ENCODE data around the gene RSPH3.
"Not testable (repeated sequence)": the region's sequence is repeated elsewhere in the genome, so short reads cannot be mapped to it uniquely, and the experiment has no call there.

Gene RSPH3

DNA sequence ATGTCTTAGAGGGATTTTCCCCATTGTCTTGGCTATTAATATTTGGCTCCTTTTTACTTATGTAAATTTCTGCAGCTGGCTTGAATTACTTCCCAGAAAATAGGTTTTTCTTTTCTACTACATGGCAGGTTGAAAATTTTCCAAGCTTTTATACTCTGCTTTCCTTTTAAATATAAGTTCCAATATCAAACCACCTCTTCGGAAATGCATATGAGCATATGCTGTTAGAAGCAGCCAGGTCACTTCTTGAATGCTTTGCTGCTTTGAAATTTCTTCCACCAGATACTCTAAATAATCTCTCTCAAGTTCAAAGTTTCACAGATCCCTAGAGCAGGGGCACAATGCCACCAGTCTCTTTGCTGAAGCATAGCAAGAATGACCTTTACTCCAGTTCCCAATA, 25.2 kb upstream of the RSPH3 start:
- not testable (repeated sequence) for DNase-seq (ENCODE audit: low spot score)

DNA sequence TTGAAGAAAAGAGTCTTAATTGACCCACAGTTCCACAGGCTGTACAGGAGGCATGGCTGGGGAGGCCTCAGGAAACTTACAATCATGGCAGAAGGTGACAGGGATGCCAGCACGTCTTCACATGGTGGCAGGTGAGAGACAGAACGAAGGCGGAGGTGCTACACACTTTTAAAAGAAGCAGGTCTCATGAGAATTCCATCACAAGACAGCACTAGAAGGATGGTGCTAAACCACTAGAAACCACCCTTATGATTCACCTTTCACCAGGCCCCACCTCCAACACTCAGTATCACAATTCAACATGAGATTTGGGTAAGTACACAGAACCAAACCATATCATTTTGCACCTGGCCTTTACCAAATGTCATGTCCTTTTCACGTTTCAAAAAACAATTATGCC, 23.9 kb upstream of the RSPH3 start:
- DNase-seq (ENCODE audit: low spot score), result no peak

DNA sequence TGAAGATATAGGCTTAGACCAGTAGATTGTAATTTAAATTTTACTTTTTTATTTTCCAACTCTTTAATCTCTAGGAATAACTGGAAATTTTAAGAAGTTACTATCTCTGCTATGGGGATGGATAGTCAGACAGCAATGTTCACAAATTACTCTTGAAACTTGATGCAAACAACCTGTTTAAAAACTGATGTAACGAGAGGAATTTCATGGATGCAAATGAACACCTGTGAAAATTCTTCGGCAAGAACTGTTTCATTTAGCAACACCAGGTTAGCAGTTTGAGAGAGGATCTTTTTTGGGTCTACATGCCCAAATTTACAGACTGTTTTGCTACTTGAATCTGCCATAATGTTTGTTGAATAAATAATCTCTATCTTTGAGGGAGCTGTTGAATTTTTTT, 20.0 kb upstream of the RSPH3 start:
- DNase-seq (ENCODE audit: low spot score), result no peak

DNA sequence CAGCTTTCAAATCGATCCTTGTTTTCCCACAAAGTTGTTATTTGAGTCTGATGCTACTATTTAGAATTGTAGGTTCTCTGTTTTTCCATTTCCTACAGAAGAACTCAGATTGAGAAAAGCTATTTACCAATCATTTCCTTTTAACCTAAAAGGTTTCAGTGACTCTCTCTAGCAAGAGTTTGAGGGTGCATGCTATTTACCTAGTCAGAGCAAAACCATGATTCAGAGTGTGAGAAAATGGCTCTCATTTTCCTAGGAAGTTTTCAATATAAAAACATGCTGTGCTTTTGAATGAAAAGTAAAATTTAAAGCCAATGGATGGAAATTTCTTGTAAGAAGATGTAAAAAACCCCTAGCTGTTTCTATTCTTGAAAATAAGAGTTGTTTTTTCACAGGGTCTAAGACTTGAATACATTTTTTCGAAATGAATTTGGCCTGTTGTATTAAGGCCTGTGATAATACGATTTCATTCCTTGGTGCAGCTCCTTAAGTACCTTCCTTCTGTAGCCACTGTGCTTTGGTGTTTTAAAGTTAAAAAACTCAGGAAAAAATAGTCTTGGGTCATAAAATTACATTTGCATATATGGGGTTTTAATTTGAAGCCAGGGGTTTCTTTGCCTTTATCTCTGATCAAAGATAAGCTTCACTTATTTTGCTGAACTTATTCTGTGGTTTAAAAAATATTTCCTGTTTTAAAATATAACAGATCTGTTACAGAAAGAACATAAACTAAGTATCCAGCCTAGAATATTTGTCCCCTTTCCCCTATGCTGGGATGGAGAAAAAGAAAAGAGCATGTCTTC, 18.0 kb upstream of the RSPH3 start:
- DNase-seq (ENCODE audit: low spot score), result no peak

DNA sequence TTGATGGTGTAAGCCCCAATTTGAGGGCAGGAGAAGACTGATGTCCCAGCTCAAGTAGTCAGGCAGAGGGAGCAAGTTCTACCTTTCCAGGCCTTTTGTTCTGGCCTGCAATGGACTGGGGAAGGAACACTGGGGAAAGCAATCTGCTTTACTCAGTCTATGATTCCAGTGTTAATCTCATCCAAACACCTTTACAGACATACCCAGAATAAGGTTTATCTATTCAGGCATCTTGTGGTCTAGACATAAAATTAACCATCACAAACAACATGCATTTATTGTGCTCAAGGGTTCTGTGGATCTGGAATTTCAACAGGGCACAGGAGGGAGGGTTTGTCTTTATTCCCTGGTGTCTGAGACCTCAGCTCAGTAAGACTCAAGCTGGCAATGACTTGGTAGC, 14.4 kb upstream of the RSPH3 start:
- DNase-seq (ENCODE audit: low spot score), result no peak

DNA sequence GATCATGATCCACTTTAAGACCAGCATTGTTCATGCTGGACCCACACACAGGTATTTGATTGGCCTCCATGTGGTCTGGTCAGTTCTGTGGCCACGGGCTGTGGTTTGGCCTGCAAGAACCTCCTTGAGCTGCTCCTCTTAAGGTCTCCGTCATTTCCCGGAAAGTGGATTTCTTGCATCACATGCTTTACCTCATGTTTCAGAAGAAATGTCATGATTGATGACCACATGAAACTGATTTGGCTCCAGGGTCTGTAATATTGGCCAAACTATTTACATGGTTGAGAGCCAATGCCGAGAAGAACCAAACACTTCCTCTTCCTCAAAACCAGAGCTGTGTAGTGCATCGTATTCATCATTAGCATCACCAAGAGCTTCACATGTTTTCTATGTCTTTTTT, 13.2 kb upstream of the RSPH3 start:
- DNase-seq (ENCODE audit: low spot score), result no peak

DNA sequence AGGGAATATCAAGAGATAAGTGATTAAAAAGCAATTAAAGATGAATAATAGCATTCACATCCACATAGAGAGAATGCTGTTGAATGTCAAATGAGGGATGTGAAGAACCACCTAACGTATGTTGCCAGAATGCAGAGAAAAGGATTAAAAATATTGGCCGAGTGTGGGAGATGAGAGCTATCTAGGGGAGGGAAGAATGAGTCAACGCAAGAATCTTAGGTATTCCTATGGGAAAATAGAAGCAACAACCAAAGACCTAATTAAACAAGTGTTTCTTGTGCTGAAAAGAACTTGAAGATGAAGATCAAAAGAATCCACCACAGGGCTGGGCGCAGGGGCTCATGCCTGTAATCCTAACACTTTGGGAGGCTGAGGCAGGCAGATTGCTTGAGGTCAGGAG, 12.2 kb upstream of the RSPH3 start:
- DNase-seq (ENCODE audit: low spot score), result no peak

DNA sequence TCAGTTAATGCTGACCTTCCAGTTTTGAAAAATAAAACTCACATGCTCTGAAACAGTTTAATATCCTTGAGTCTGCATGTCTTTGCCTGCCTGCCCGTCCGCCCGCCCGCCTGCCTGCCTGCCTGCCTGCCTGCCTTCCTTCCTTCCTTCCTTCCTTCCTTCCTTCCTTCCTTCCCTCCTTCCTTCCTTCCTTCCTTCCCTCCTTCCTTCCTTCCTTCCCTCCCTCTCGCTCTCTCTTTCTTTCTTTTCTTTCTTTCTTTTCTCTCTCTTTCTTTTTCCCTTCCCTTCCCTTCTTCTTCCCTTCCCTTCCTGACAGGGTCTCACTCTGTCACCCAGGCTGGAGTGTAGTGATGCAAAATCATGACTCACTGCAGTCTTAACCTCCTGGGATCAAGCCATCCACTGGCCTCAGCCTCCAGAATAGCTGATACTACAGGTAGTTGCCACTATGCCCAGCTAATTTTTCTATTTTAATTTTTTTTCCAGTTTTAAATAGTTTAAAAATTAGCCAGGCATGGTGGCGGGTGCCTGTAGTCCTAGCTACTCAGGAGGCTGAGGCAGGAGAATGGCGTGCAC, 10.1 kb upstream of the RSPH3 start:
- not testable (repeated sequence) for DNase-seq (ENCODE audit: low spot score)

DNA sequence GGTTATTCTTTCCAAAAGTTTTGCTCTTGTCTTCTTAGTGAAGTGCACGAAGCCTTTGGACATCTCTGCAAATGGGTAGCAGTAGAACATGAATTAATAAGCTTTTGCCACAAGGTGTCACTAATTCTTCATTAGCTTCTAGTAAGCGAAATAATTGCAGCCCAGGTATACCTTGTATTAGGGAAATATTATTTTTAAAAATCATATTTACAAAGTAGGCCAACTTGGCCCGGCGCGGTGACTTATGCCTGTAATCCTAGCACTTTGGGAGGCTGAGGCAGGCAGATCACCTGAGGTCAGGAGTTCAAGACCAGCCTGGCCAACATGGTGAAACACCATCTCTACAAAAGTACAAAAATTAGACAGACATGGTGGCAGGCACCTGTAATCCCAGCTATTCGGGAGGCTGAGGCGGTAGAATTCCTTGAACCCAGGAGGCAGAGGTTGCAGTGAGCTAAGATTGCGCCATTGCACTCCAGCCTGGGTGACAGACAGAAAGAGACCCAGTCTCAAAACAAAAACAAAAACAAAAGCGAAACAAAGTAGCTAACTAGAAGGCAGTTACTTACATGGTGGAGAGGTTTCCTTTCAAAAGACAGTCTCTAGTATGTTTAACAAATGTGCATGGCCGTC, 8.8 kb upstream of the RSPH3 start:
- no peak for DNase-seq (ENCODE audit: low spot score)

DNA sequence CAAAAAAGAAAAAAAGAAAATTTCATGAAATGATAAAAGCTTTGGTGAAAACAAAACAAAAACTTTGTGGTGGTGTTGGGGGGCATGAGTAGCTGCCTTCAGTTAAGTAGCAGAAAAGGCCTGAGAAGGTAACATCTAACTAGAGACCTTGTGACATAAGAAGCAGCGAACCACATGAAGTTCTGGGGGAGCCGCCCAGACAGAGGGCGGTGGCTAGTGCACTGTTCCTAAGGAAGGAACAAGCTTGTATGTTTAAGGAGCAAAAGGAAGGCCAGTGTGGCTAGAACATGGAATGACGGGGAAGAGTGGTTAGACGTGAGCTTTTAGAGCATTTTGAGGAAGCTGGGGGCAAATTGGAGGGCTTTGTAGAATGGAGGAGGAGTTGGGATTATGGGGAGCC, 7.5 kb upstream of the RSPH3 start:
- no peak for DNase-seq (ENCODE audit: low spot score)

DNA sequence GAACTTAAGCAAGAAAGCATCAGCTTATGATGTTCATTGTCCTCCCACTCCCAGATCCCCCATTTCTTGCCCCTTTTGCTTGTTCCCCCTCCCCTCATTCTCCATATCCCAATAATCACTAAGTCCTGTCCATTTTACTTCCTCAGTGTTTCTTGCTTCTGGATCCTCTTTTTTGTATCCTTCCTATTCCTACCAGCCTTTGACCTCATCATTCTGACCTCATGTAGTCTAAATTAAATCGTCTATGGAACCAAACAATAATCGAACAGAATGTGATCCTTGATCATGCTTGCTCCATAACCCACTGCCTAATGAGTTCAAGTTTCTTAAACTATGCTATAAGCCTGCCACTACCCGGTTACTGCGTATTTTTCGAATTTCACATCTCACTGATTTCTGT, 5.4 kb upstream of the RSPH3 start:
- no peak for DNase-seq (ENCODE audit: low spot score)

DNA sequence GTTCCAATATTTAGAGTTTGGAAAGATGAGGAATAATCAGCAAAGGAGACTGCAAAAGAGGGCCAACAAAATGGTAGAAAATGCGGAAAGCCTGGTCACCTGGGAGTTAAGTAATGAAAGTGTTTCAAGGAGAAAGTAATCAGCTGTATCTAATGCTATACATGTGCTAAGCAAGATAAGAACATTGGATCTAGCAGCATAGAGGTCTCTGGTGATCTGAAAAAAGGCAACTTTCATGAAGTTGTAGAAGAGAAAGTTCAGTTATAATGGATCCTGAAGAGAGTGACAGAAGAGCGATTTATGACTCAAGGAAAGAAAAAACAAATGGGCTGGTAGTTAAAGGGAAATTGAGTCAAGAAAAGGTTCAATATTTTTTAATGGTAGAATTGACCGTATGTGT, 4.6 kb upstream of the RSPH3 start:
- DNase-seq (ENCODE audit: low spot score), result no peak

DNA sequence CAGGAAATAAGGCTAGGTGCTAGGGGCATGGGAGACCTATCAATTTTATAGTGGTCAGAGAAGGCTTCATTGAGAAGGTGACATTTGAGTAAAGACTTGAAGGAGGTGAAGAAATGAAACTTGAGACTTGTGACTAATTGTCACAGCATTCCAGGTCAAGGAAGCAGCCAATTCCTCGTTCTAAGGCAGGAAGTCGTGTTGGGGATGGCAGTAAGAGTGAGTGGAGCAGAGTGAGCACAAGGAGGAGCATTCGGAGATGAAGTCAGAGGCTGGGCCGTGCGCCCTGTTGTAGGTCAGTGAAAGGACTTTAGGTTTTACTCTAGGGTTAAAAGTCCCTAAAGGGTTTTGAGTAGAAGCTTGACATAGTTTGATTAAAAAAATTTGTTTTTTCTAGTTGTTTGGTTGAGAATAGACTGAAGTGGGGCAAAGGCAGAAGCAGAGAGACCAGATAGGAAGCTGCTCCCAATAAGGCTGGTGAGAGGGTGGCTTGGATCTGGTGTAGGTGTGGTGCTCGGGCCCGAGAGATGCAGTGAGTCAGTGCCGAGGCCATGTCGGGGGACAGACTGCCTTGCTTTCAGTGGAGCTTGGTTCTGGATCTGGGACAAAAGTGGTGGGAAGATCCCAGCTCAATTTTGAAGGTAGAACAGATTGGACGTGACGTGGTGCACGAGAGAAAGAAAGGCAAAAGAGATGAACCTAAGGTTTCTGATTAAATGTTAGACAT, 2.6 kb upstream of the RSPH3 start:
- no peak for DNase-seq (ENCODE audit: low spot score)

DNA sequence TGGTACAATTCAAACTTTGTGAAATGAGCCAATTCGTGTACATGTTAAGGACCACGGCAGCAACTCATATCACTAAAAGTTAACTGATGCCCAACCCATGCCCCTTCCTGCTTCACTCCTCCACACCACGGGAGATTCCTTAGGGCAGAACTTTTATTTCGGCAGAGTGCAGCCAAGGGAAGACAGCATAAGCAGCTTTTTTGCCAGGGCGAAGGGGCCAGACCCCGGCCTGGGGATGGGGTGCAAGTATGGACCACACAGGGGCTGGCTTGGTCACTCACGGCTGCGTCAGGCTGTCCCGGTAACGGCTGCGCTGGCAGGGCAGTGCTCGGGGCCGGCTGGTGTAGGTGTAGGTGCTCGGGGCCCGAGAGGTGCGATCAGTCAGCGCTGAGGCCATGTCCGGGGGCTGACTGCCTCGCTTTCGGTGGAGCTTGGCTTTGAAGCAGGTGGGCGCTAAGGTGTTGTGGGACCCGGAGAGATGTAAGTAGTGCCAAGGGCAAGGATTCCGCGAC, 792 bp downstream of the RSPH3 start:
- DNase-seq (ENCODE audit: low spot score), result no peak

DNA sequence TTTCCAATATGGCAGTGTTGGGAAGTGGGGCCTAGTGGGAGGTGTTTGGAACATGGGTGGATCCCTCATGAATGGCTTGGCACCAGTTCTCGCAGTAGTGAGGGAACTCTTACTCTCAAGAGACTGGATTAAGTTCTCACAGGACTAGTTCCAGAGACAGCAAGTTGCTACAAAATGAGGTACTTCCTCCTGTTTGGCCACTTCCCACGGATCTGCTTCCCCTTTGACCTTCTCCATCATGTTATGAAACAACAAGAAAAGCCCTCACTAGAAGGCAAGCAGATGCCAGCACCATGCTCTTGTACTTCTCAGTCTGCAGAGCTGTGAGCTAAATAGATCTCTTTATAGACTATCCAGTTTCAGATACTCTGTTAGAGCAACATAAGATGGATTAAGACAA, 3.1 kb downstream of the RSPH3 start:
- DNase-seq (ENCODE audit: low spot score), result no peak

DNA sequence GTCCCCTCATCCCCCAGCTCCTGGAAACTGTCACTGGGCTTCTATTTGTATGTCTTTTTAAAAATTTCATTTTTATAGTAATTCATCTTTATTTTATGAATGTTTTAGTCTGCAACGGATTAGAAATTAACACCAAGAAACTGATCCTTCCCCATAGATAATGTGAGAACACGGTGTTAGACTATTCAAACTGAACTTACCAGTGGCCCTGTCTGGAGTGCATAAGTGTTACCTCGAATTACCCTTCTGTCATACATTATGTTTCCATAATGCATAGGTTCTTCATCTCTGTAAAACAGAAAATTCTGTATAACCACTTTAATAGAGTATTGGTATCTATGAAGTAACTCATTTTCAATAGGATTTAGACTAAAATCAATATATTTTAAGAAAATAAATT, 6.4 kb downstream of the RSPH3 start:
- no peak for DNase-seq (ENCODE audit: low spot score)

DNA sequence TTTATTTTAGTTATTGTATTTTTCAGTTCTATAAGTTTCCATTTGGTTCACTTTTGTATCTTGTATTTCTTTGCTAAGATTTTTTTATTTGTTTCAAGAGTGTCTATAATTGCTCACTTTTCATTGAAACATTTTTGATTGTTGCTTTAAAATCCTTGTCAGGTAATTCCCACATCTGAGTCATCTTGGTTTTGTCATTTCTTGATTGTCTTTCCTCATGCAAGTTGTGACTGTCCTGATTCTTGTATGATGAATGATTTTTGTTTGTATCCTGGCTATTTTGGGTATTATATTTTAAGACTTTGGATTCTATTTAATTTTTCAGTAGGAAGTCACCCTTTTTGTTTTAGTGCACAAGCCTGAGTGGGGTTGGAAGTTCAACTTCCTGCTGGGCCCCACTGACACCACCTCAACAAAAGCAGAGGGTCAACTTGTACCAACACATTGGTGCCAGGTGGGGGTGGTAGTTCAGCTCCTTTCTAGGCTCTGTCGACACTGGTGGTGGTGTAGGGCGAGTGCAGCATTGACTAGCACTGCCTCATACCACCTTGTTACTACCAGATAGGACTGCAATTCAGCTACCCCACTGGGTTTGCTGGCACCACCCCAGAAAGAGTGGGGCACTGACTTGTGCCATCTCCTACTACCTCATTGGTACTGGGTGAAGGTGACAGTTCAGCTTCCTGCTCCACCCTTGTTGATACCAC, 8.8 kb downstream of the RSPH3 start:
- no peak for DNase-seq (ENCODE audit: low spot score)

DNA sequence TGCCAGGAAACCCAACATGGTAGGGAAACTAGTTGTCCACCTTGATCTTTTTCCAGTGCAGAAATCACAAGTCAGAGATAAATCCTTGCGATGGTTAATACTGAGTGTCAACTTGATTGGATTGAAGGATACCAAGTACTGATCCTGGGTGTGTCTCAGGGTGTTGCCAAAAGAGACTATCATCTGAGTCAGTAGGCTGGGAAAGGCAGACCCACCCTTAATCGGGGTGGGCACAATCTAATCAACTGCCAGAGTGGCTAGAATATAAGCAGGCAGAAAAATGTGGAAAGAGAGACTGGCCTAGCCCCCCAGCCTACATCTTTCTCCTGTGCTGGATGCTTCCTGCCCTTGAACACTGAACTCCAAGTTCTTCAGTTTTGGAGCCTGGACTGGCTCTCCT, 10.3 kb downstream of the RSPH3 start:
- not testable (repeated sequence) for DNase-seq (ENCODE audit: low spot score)

DNA sequence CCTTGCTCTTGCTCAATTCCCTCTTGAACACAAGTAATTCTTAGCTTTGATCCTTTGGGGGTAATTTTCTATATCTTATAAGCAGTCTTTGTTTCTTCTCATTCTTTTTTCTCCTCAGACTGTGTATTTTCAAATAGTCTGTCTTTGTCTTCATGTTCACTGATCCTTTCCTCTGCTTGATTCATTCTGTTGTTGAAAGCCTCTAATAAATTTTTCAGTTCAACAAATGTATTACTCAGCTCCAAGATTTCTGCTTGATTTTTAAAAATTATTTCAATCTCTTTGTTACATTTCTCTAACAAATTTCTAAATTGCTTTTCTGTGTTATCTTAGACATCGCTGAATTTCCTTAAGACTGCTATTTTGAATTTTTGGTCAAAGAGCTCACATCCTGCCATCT, 11.5 kb downstream of the RSPH3 start:
- no peak for DNase-seq (ENCODE audit: low spot score)

DNA sequence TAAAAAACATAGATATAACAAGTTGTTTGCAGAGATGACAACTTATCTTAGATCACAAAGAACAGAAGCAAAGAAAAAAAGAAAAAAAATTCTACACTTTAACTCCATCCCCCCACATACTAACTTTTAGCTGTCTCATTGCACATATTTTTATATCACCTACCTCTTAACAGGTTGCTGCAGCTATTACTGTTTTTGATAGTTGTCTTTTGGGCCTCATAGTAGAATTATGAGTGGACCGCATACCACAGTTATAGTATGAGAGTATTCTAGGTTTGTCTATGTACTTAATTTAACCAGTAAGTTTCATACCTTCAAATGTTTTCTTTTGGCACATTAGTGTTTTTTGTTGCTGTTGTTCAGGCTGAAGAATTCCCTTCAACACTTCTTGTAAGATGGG, 12.3 kb downstream of the RSPH3 start:
- no peak for DNase-seq (ENCODE audit: low spot score)

DNA sequence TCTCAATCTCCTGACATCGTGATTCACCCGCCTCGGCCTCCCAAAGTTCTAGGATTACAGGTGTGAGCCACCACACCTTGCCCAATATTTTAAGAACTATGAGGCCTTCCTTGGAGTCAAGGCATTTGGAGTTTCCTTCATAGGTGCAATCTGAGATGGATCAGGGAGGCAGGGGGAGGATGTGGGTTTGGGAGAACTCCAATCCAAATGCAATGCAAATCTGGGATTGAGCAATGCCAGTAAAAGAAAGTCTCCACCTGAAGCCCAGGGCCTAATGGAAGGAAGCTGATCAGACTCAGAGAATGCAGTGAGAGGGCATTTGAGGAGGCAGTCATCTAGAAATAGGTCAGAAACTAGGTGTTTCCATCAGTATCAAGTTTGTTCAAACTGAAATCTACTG, 21.2 kb downstream of the RSPH3 start:
- no peak for DNase-seq (ENCODE audit: low spot score)

DNA sequence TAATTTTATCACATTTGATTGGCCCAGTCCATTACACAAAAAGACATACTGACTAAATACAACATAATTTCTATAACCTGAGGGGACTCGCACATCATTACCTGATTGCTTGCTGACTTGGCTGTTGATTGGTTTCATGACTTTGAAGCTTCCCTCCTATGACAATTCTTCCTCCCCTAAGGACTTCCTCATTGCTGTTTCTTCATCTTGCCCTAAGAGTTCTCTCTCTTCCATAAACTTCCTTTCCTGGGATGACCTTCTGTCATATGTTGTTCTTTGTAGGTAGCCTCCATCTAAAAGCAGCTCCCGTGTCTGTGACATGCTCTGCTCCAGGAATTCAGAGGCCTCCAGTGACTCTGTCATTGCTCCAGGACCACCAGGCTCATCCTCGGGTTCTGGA, 22.6 kb downstream of the RSPH3 start:
- no peak for DNase-seq (ENCODE audit: low spot score)

All from putamen (tissue), 1 donor.